OCI-LY1 (cell line): ENCODE data around the gene PID1.

Experiments used
- H2AFZ ChIP-seq: fragments of 200-600 bp; sonication (generic), shearing (Covaris generic); 2 replicates; pipeline ENCODE4 v1.6.0; 2014; ENCODE audit warnings: antibody characterized with exemption, mild to moderate bottlenecking, low read length
- H3F3A ChIP-seq: fragments of 200-600 bp; sonication (generic), shearing (Covaris generic); 2 replicates; pipeline ENCODE4 v1.6.0; 2014; ENCODE audit warnings: mild to moderate bottlenecking, antibody characterized with exemption, low read length, moderate library complexity; ENCODE audit not compliant: insufficient read depth
- H3K27ac ChIP-seq: fragments of 200-600 bp; sonication (generic); 2 replicates; pipeline ENCODE4 v1.5.1; 2014; ENCODE audit warnings: low read length, mixed run types, mild to moderate bottlenecking, low read depth; ENCODE audit not compliant: poor library complexity, severe bottlenecking
- H3K27me3 ChIP-seq: fragments of 200-600 bp; sonication (generic); 2 replicates; pipeline ENCODE4 v1.6.0; 2014; ENCODE audit warnings: antibody characterized with exemption, mild to moderate bottlenecking, low read length, moderate library complexity; ENCODE audit not compliant: insufficient read depth
- H3K36me3 ChIP-seq: fragments of 200-600 bp; sonication (generic); 2 replicates; pipeline ENCODE4 v1.6.1; 2014; ENCODE audit warnings: mild to moderate bottlenecking, antibody characterized with exemption, low read length, moderate library complexity, mixed read lengths; ENCODE audit not compliant: insufficient read depth
- H3K4me1 ChIP-seq: fragments of 200-600 bp; sonication (generic); 2 replicates; pipeline ENCODE4 v1.5.1; 2014; ENCODE audit warnings: mild to moderate bottlenecking, low read length, moderate library complexity; ENCODE audit not compliant: insufficient read depth, severe bottlenecking
- H3K4me2 ChIP-seq: fragments of 200-600 bp; sonication (generic), shearing (Covaris generic); 2 replicates; pipeline ENCODE4 v1.6.1; 2014; ENCODE audit warnings: low read length
- H3K4me3 ChIP-seq: fragments of 200-600 bp; sonication (generic); 2 replicates; pipeline ENCODE4 v1.5.1; 2014; ENCODE audit warnings: low read length, low read depth, mild to moderate bottlenecking, mixed read lengths; ENCODE audit not compliant: poor library complexity, severe bottlenecking
- H3K79me2 ChIP-seq: fragments of 200-600 bp; shearing (Covaris generic); 2 replicates; pipeline ENCODE4 v1.6.1; 2016; ENCODE audit warnings: mixed run types, low read length, mixed read lengths; ENCODE audit not compliant: insufficient read depth
- H3K9ac ChIP-seq: fragments of 200-600 bp; sonication (generic), shearing (Covaris generic); 2 replicates; pipeline ENCODE4 v1.6.1; 2014; ENCODE audit warnings: mild to moderate bottlenecking, low read length, mixed read lengths
- H3K9me2 ChIP-seq: fragments of 200-600 bp; sonication (generic), shearing (Covaris generic); 2 replicates; pipeline ENCODE4 v1.6.1; 2014; ENCODE audit warnings: low read depth, mild to moderate bottlenecking, low read length, mixed read lengths
- H3K9me3 ChIP-seq: fragments of 200-600 bp; shearing (Covaris generic); 2 replicates; pipeline ENCODE4 v1.6.1; 2014; ENCODE audit warnings: low read length, mixed read lengths
- H4K20me1 ChIP-seq: fragments of 200-600 bp; sonication (generic), shearing (Covaris generic); 2 replicates; pipeline ENCODE4 v1.6.0; 2016; ENCODE audit warnings: mild to moderate bottlenecking, low read length; ENCODE audit not compliant: insufficient read depth
- CTCF ChIP-seq: fragments of 200-600 bp; sonication (generic), shearing (Covaris generic); IDR thresholded peaks from 2 replicates; pipeline ENCODE4 v1.5.1; 2017; ENCODE audit warnings: mild to moderate bottlenecking, antibody characterized with exemption, low read length, moderate library complexity, mixed read lengths
- EZH2 ChIP-seq: fragments of 200-600 bp; sonication (generic), shearing (Covaris generic); IDR thresholded peaks from 2 replicates; pipeline ENCODE4 v1.8.0; 2017; ENCODE audit warnings: borderline replicate concordance, mixed run types, mild to moderate bottlenecking, antibody characterized with exemption, low read length, moderate library complexity, mixed read lengths

PID1 gene

GRCh38 chr2:229133155-229133772 is 137.8 kb downstream of the PID1 start:
- no peak overlapping the region for H3K4me2 ChIP-seq
- no peaks in the 10 kb centered on the region for H3K9me3 ChIP-seq
- H3K27ac ChIP-seq: no peak overlapping the region
- H3K36me3 ChIP-seq: no peaks in the 10 kb centered on the region
- no peak overlapping the region for H3K9ac ChIP-seq
- H3K79me2 ChIP-seq: no peaks in the 10 kb centered on the region
- no peaks in the 10 kb centered on the region for H3F3A ChIP-seq
- H3K27me3 ChIP-seq: no peaks in the 10 kb centered on the region
- H4K20me1 ChIP-seq: no peaks in the 10 kb centered on the region
- H3K4me3 ChIP-seq: no peak overlapping the region
- H3K9me2 ChIP-seq: no peaks in the 10 kb centered on the region
- H2AFZ ChIP-seq: no peak overlapping the region
- TF ChIP-seq CTCF (peak; percentile 31; the same call in 1 of the 2 replicates), EZH2 (no peak)
- H3K4me1 ChIP-seq: no peaks in the 10 kb centered on the region

GRCh38 chr2:229132236-229132635 is 138.9 kb downstream of the PID1 start:
- H3K9me3 ChIP-seq: no peaks in the 10 kb centered on the region
- no peak overlapping the region for H2AFZ ChIP-seq
- H3K36me3 ChIP-seq: no peaks in the 10 kb centered on the region
- no peaks in the 10 kb centered on the region for H3K4me1 ChIP-seq
- no peak overlapping the region for H3K4me3 ChIP-seq
- no peaks in the 10 kb centered on the region for H3K79me2 ChIP-seq
- no peak for TF ChIP-seq CTCF
- TF ChIP-seq EZH2: no peak
- H3F3A ChIP-seq: no peaks in the 10 kb centered on the region
- no peak overlapping the region for H3K4me2 ChIP-seq
- no peaks in the 10 kb centered on the region for H4K20me1 ChIP-seq
- no peak overlapping the region for H3K27ac ChIP-seq
- H3K9ac ChIP-seq: no peak overlapping the region
- H3K27me3 ChIP-seq: no peaks in the 10 kb centered on the region
- no peaks in the 10 kb centered on the region for H3K9me2 ChIP-seq

GRCh38 chr2:229130522-229130921 is 140.6 kb downstream of the PID1 start:
- Histone ChIP-seq H3K27ac (no peak overlapping the region), H3K27me3 (no peaks in the 10 kb centered on the region), H3K9ac (no peak overlapping the region), H3K79me2 (no peaks in the 10 kb centered on the region), H3K4me3 (no peak overlapping the region), H3K9me2 (no peaks in the 10 kb centered on the region), H3K9me3 (no peaks in the 10 kb centered on the region), H3K4me1 (no peaks in the 10 kb centered on the region), H3K36me3 (no peaks in the 10 kb centered on the region), H4K20me1 (no peaks in the 10 kb centered on the region), H2AFZ (no peak overlapping the region), H3F3A (no peaks in the 10 kb centered on the region), H3K4me2 (no peak overlapping the region)
- TF ChIP-seq EZH2 (no peak), CTCF (no peak)
